ENCODE measurements around the gene RABGAP1L.
"Not testable (repeated sequence)": the region's sequence is repeated elsewhere in the genome, so short reads cannot be mapped to it uniquely, and the experiment has no call there.

The RABGAP1L gene

GRCh38 chr1:174623324-174624035 lies 464.2 kb downstream of the RABGAP1L start:
- DNase-seq, result no peak

DNA sequence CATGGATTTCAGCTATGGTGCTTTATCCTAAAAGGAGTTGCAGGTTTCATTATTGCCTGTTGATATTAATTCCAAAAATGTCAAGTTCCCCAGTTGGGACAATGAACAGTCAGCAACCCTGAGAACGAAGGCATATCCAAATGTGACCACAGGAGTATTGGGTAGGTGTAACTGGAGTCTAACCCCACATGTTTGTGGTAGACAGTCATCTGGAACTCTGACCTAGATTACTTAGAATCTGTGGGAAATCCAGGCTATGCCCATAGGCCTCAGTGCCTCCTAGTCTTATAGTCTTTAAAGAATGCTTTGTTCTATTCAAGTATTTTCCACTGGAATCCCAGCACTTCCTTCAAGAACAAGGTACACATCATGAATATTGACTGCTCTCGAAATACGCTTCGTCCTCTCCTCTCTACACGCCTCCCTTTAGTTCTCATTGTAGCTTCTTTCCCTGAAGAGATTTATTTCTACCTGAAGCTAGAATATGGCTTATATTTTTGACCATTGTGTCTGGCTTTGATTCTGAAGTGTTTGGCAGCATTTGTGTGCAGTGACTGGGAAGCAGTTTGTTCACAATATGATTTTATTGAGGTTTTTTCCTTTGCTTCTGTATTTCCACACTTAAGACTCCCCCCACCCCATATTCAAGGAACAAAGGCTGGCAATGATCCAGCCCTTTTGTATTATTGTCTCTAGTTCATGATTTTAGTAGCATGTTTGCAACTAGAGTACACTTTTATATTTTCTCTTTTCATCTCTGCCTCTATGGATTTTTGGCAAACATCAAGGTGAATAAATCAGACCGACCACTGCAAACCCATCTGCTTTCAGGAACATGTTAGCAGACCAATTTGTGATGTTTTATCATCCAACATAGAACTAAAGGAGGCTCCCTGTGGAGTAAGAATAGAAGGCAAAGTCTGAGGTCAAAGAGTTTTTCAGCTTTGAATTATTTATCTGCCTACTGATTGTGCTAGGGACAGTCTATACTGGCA lies 467.0 kb downstream of the RABGAP1L start:
- DNase-seq, result peak; percentile 34

- DNase-seq, result no peak
These were observed 478.2 kb downstream of the RABGAP1L start for GRCh38 chr1:174637487-174637886.

DNA sequence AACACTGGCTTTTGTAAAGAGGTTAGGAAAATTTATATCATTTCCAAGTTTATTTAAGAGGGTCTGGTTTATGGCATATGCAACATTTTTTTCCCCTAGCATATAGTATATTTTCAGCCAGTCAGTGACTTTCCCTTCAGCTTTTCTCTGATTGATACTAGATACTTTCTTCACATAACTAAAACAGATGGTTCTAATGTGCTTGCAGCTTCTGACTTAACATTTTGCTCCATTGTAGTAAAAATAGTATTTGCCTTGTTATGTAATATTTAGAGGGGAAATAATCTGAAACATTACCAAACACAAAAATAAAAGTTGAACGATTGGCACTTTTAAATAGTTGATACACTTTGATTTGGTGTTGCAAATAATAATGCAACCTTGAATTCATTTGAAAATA lies 480.1 kb downstream of the RABGAP1L start:
- DNase-seq, result no peak

- DNase-seq, result no peak
These were observed 481.5 kb downstream of the RABGAP1L start for GRCh38 chr1:174640783-174641182.

- no peak for DNase-seq
These were observed 483.1 kb downstream of the RABGAP1L start for GRCh38 chr1:174642393-174642792.

- no peak for DNase-seq
These were observed 483.9 kb downstream of the RABGAP1L start for GRCh38 chr1:174643206-174643605.

DNA sequence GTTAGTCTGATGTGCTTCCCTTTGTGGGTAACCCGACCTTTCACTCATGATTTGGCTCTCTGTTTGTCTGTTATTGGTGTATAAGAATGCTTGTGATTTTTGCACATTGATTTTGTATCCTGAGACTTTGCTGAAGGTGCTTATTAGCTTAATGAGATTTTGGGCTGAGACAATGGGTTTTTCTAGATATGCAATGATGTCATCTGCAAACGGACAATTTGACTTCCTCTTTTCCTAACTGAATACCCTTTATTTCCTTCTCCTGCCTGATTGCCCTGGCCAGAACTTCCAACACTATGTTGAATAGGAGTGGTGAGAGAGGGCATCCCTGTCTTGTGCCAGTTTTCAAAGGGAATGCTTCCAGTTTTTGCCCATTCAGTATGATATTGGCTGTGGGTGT lies 490.3 kb downstream of the RABGAP1L start:
- DNase-seq, result not testable (repeated sequence)

DNA sequence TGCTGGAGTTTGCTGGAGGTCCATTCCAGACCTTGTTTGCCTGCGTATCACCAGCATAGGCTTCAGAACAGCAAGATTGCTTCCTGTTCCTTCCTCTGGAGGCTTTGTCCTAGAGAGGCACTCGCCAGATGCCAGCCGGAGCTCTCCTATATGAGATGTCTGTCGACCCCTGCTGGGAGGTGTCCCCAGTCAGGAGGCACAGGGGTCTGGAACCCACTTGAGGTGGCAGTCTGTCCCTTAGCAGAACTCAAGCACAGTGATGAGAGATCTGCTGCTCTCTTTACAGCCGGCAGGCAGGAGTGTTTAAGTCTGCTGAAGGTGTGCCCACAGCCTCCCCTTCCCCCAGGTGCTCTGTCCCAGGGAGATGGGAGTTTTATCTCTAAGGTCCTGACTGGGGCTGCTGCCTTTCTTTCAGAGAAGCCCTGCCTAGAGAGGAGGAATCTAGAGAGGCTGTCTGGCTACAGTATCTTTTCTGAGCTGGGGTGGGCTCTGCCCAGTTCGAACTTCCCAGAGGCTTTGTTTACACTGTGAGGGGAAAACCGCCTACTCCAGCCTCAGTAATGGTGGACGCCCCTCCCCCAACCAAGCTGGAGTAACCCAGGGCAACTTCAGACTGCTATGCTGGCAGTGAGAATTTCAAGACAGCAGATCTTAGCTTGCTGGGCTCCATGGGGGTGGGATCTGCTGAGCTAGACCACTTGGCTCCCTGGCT lies 493.4 kb downstream of the RABGAP1L start:
- peak; percentile 5 for DNase-seq

- DNase-seq, result no peak
These were observed 495.2 kb downstream of the RABGAP1L start for GRCh38 chr1:174654560-174654959.

GRCh38 chr1:174656409-174657059 lies 497.2 kb downstream of the RABGAP1L start:
- no peak for DNase-seq

DNA sequence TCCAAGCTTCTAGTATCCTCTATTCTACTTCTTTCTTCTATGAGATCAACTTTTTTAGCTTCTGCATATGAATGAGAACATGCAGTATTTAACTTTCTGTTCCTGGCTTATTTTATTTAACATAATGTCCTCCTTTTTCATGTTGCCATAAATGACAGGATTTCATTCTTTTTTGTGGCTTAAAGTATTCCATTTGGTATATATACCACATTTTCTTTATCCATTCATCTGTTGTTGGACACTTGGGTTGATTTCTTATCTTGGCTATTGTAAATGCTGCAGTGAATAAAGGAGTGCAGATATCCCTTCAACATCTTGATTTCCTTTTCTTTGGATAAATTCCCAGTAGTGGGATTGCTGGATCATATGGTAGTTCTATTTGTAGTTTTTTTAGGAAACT lies 498.1 kb downstream of the RABGAP1L start:
- DNase-seq, result no peak

DNA sequence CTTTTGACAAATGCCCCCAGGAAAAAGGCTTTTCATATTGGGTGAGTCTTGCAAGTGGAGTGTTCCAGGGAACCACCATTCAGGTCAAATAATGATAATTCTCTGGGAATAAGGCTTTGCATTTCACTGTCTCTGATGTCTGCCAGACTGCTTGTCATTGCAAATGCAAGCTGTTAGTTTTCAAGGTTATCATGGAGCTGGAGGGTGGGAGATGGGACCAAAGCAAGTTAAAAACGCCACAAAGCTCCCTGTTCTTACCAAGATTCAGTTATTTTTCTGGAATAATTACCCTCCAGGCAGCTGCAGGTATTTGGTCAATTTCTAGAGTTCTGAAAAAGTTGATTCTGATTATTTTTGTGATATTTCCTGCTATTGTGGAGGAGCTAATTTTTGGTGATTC lies 498.6 kb downstream of the RABGAP1L start:
- DNase-seq, result no peak

DNA sequence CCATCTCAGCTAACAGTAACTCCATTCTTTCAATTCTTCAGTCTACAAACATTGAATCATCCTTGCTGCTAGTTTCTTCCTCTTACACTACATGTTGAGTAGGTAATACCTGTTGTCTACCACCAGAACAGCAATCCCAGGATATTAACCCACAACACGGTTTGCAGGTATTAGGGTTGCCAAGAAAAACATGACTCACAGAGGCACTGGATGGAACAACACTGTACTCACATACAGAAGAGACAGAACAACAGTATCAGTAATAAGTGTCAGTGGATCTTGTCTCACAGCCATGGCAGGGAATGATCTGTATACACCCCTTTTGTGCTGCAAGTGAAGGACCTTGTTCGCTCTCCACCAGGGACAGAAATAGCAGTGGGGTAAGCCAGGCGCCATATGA lies 500.5 kb downstream of the RABGAP1L start:
- no peak for DNase-seq

- DNase-seq, result no peak
These were observed 501.2 kb downstream of the RABGAP1L start for GRCh38 chr1:174660476-174660875.

- DNase-seq, result no peak
These were observed 504.0 kb downstream of the RABGAP1L start for GRCh38 chr1:174663358-174663757.

GRCh38 chr1:174666248-174666647 lies 506.9 kb downstream of the RABGAP1L start:
- no peak for DNase-seq

- DNase-seq, result no peak
These were observed 512.5 kb downstream of the RABGAP1L start for GRCh38 chr1:174671826-174672225.

GRCh38 chr1:174676856-174677255 lies 517.5 kb downstream of the RABGAP1L start:
- DNase-seq, result no peak

DNA sequence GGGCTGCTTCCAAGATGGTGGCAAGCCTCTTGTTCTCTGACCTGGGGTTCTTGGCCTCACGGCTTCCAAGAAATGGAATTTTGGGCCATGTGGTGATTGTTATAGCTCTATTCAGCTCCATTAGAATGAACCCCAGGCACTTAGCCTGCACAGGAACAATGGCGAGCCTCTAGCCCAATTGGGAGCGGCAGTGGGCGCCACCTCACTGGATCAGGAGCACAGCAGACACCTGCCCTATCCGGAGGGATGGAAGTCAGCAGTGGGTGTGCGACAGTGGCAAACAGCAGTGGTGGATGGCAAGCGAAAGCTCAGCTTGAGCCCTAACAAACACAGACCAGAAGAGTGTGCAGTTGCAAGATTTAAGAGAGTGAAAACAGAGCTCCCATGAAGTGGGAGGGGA lies 519.3 kb downstream of the RABGAP1L start:
- no peak for DNase-seq

GRCh38 chr1:174680101-174680500 lies 520.8 kb downstream of the RABGAP1L start:
- no peak for DNase-seq

DNA sequence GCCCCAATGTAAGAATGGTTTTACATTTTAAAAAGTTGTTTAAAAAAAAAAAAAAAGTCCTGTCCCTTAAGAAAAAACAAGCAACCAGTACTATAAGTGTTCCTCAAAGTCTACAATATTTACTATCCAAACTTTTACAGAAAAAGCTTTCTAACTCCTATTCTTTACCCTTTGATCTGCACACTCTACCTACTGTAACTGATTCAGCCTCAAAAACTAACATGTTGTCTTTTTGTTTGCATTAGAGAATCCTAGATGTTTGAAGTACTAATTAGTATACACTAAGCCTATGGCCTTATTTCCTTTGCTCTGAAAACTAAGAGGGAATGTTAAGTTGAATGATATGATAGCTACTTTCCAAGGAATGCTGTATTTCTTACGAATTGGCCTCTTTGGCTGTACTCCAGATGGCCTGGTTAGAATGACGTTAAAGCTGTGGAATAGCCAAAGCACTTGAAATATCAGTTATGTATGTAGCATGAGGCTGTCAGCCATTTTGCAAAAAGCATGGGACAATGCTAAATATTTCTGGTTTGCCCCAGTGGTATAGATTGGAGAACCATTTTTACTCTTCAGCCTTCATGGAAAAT lies 523.2 kb downstream of the RABGAP1L start:
- no peak for DNase-seq
